ENCODE data around the gene ZFR.
"Not testable (repeated sequence)": the region's sequence is repeated elsewhere in the genome, so short reads cannot be mapped to it uniquely, and the experiment has no call there.

Gene ZFR

DNA sequence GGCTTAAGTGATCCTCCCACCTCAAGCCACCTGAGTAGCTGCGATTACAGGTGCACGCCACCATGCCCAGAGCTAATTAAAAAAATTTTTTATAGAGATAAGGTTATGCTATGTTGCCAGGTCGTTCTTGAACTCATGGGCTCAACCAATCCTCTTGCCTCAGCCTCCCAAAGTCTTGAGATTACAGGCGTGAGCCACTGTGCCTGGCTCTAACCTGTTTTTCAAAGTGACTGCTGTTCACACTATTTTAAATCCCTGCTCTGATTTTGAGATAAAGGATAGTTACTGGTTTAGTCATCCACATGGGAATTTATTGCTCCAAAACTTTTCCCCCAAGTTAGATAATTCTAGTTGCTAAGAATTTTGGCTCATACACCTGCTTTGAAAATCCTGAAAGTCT is 83.6 kb downstream of the ZFR start:
- no peak for DNase-seq (ENCODE audit: low read depth, low spot score)

DNA sequence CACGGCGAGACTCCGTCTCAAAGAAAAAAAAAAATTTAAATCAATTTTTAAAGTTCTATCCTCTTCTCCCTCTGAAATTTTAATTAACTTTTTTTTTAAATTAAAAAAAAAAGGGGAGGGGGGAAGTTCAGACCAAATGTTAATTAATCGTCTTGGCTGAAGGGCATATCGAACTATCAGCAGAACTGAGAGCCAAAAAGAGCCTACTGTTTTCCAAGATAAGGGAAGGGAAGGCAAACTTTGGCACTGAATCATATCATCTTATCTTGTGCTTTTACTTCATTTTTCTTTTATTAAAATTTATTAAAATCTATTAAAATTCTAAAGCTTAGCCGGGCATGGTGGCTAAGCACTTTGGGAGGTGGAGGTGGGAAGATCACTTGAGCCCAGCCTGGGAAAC is 85.9 kb downstream of the ZFR start:
- DNase-seq (ENCODE audit: low read depth, low spot score): no peak

DNA sequence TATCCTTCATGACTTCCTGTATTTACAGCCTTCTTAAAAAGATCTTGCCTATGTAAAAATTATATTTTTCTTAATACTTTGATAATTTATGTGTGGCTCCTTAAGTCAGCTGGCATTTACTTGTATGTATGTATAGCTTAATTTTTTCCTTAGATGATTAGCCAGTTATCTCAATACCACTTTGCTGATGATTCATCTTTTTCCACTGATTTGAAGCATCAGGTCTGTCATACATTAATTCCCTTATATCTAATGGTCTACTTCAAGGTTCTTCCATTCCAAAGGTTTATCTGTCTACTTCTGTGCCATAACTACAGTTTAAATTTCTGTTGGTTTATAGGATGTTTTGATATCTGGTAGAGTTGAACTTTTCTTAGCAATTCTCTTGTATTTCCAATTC is 86.9 kb downstream of the ZFR start:
- DNase-seq (ENCODE audit: low read depth, low spot score): no peak

DNA sequence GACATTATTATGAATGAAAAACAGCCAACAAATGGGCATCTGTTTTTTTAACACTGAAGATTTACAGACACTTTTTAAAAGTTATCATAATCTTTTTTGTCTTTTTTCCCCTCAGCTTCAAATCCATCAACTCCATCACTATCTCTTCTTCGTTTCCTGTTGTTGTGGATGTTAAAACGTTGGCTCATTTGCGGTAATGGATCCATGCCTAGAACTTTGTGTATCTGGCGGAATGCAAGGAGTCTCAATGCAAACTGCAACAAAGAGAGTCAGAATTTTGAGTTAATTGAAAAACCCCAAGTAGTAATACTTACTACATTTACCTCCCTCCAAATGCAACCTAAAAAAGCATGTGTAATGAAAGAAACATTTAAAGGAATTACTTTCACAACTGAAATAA is 88.9 kb downstream of the ZFR start:
- no peak for DNase-seq (ENCODE audit: low read depth, low spot score)

DNA sequence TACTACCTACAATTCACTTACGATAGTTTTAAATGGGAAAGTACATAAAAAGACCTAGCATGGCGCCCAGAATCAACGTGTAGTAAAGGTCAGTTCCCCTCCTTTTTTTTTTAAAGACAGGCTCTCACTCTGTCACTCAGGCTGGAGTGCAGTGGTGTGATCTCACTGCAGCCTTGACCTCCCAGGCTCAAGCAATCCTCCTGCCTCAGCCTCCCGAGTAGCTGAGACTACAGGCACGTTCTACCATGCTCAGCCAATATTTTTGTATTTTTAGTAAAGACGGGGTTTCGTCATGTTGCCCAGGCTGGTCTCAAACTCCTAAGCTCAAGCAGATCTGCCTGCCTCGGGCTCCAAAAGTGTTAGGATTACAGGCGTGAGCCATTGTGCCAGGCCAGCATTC is 91.1 kb downstream of the ZFR start:
- DNase-seq (ENCODE audit: low read depth, low spot score): no peak

DNA sequence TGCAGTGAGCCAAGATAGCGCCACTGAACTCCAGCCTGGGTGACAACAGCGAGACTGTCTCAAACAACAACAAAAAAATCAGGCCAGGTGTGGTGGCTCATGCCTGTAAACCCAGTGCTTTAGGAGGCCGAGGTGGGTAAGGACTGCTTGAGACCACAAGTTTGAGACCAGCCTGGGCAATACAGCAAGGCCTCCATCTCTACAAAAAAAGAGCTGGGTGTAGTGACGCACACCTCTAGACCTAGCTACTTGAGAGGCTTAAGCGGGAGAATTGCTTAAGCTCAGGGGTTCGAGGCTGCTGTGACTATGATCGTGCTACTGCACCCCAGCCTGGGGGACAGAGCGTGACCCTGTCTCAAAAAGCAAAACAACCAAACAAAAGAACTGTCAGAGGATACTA is 91.9 kb downstream of the ZFR start:
- DNase-seq (ENCODE audit: low read depth, low spot score): no peak

DNA sequence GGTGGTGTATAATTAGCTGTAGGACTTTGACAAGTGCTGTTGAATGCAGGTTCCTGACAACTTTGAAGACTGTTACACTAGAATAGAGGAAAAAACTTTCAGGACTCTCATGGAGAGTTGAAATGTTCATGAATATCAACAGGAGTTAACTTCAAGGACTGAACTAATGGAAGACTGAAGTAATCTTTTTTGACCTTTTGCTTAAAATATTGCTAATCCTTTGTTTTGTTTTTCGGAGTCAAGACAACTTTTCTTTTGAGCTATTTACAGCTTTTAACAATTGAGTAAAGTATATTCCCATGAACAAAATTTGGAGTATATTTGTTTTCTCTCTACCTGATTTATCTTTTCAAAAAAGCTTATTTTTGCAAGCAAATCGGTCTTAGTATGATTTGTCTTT is 97.7 kb downstream of the ZFR start:
- no peak for DNase-seq (ENCODE audit: low read depth, low spot score)

DNA sequence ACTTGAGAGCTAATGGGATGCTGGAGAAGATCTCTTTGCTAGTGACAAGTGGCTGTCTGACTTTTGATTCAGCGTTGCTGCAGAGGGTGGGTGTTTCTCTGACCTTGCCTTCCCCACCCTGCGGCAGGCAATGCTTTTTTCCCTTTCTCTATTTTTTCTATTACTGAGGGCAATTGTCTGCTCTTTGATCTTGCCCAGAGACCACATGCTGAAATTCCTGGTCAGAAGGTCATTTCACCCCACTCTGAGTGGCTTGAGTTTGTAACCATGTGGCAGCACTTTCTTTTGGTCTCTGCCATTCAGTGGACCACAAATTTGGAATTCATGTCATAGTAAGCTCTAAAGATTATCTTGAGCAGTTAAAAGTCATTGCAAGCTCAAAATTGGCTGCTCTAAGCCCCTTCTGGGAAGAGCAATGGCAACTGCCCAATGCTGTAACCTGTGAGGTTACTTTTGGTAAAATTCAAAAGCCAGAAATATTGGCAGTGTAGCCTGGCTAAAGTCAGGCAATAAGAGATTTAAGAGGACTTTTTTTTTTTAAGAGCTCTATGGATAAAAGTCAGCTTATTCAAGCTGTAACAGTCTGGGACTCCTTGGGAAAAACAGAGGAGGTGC is 101.4 kb downstream of the ZFR start:
- DNase-seq (ENCODE audit: low read depth, low spot score): no peak

DNA sequence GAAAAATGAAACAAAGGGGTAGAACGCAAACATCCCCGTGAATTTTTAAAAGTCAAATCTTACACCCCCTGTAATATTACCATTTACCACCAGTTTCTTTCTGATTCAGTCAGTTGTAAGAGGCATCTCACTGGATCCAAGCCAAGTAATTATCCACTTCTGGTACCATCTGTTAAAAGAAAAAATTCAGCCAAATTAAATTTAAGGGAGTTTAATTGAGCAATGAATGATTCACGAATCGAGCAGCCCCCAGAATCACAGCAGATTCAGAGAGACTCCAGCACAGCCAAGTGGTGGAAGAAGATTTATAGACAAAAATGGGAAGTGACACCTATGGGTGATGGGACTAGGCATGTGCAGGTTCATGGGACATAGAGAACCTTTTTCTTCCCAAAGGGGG is 101.9 kb downstream of the ZFR start:
- no peak for DNase-seq (ENCODE audit: low read depth, low spot score)

DNA sequence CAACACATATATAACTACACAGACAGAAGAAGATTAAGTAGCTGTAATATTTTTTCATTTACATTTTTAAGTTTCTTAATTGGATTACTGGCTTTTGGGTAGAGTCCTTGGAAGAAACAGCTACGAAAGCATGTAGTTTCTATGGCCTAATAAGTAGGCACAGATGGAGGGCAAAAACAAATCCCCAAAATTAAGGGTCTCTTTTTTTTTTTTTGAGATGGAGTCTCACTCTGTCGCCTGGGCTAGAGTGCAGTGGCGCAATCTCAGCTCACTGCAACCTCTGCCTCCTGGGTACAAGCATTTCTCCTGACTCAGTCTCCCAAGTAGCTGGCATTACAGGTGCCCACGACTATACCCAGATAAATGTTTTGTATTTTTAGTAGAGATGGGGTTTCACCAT is 104.7 kb downstream of the ZFR start:
- no peak for DNase-seq (ENCODE audit: low read depth, low spot score)

DNA sequence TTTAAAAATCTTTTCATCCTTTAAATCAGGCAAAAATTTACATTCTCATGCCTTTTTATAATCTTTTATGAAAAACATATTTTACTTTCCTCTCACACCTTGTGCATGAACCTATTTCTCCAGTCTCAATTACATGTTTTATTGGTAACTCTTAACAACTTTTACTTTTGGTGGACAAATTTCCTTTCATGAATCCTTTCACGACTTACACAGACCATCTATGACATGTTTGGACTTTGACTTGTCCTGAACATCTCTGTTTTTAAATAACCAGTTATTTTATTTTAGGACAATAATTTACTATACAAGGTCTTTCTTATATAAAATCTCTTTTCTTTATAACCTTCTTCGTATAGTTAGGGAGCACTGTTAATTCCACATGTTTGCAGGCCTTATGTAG is 105.3 kb downstream of the ZFR start:
- DNase-seq (ENCODE audit: low read depth, low spot score): no peak

DNA sequence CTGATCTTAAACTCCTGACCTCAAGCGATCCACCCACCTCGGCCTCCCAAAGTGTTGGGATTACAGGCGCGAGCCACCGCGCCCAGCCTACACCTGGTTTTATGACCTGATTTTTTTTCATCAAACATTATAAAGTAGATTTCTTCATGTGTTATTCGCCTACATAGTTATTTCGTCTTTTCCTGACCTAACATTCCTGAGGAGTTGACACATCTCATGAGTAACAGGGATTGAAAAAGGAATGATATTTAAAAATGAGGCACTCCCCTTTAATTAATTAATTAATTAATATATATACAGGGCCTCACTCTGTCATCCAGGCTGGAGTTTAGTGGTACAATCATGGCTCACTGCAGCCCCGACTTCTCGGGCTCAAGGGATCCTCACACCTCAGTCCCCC is 111.6 kb downstream of the ZFR start:
- DNase-seq (ENCODE audit: low read depth, low spot score): no peak

DNA sequence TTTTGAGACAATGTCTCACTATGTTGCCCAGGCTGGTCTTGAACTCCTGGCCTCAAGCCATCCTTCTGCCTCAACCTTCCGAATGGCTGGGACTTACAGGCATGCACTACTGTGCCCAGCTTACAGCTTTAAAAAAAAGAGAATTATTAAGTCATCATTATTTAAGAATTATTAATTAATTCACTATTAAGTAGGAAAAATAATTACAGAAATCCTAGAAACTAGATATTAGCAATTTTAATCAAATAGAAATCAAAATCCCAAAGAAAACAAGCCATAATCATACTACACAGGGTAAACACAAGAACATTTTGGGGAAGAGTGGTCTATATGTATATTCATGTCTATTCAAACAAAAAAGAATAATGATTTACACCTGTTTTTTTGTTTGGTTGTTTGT is 112.2 kb downstream of the ZFR start:
- DNase-seq (ENCODE audit: low read depth, low spot score): no peak

DNA sequence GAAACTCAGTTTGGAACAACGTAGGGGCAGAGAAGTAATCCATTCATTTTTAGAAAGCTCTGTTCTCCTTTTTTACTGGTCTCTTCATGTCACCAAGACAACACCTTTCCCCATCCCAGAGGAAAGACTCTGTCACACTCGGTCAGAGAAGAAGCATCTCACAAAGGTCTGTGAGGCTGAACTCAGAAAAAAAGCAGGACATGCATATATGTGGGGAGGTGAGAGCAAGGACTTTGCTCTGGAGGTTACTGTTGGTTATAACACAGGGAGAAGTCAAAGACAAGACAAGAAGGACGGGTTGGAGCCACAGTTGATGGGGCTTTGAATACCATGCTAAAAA is 112.6 kb downstream of the ZFR start:
- DNase-seq (ENCODE audit: low read depth, low spot score): no peak

DNA sequence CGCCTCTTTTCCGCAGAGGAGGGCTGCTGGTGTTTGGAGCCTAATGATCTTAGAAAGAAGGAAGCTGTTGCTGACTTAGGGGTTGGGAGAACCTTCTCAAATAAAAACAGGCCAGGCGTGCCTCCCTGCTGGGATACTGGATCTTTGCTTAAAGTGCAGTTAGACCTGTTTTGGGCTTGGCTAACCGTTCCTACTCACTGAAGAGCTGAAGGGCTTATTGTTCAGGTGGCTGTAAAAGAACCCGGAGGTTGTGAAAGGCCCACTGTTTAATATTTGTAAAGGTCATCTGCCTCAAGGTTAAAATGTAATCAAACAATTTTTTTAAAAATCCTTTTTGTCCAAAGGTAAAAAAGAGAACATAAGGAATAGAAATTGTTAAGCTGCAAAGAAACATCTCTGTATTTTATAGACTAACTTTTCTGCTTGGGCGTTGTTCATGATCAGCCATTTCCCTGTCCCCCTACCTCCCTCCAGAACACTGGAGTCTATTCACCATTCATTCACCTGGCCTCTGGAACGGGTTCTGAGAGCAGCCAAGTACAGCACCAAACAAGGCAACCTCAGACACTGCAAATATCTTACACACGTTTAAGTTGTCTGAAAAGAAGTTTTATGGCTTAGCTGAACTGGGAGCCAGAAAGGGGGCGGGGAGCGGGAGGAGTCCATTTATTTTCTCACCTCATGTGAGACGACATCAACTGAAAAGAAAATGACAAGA is 113.2 kb downstream of the ZFR start:
- no peak for DNase-seq (ENCODE audit: low read depth, low spot score)

DNA sequence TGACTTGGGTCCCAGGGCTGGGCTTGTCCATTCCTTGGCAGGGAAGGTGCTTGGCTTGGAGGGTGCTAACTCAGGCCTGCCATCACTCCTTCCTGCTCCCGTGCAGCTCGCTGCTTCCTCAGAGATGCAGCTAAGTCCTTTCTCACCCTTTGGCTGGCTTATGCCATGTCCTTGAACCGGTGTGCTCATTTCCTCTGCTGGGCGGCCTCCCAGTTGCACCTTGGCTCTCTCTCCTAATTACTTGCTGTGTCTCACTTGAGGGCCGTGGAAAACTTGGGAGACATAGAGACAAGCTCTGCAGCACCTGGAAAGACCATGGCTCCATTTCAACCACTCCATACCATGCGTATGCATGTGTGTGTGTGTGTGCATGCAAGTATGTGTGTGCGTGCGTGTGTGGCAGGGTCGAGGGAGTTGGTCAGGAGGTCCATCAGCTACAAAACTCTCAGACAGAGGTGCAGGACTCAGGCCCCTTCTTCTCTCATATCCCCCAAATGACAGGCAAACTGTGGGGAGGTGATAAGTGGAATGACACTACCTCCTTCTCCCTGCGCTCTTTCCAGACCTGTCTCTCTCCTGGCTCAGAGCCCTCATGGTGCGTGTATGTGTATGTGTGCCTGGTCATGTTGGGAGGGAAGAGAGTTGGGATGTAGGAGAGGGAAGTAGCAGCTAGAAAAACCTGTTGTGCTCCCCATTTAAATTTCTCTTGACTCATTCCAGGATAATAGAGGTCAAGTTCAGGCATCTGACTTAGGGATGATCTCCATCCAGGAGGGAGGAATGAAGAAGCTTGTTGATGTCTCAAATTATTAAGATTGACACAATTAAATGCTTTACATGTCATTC is 114.2 kb downstream of the ZFR start:
- DNase-seq (ENCODE audit: low read depth, low spot score): no peak

DNA sequence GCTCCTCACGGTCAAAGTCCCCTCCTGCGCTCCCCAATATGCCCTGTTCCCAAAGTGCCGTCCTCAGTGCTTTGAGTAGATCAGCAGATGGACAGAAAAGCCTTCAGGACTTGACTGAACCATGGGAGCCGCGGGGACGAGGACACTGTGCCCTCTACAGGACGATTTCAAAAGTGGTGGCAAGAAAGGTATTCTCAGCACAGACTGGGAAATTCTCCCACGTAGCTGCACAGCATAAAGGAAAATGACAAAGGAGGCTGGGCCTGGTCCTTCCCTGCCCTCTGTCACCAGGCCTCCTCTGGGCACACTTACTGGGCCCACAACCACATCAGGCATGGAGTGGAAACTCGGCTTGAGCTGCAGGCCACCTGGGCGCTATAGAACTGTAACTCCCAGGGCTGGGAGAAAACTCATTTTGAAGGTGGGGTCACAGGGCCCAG is 115.1 kb downstream of the ZFR start:
- peak; percentile 40 for DNase-seq (ENCODE audit: low read depth, low spot score)

DNA sequence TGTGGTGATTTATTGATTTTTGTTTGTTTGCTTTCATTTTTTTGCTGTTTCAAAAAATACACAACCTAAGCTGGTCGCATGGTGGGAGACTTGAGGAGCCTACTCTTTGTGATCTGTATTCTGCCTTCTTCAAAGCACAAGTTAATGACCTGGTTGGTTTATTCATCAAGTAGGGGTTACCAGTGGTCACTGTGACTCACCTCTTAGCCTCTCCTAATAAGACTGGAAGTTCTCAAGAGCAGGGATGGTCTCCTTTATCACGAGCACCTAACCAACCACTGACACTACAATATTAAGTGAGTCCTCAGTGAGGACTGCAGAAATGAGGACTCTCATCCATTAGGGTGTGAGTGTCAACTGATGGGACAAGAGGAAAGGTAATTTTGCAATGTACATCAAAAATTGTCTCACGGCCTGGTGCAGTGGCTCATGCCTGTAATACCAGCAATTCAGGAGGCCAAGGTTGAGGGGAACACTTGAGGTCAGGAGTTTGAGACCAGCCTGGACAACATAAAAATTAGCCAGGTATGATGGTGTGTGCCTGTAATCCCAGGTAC is 118.2 kb downstream of the ZFR start:
- DNase-seq (ENCODE audit: low read depth, low spot score): no peak

DNA sequence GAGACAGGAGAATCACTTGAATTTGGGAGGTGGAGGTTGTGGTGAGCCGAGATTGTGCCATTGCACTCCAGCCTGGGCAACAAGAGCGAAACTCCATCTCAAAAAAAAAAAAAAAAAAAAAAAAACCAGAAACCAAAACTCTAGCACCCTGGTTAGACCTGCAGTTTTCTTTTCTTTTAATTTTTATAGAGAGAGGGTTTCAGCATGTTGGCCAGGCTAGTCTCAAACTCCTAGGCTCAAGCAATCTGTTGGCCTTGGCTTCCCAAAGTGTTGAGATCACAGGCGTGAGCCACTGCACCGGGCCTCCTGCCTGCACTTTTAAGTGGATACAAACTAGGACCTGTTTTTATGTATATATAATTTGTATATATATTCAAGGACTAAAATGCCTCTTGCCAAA is 118.9 kb downstream of the ZFR start:
- no peak for DNase-seq (ENCODE audit: low read depth, low spot score)

DNA sequence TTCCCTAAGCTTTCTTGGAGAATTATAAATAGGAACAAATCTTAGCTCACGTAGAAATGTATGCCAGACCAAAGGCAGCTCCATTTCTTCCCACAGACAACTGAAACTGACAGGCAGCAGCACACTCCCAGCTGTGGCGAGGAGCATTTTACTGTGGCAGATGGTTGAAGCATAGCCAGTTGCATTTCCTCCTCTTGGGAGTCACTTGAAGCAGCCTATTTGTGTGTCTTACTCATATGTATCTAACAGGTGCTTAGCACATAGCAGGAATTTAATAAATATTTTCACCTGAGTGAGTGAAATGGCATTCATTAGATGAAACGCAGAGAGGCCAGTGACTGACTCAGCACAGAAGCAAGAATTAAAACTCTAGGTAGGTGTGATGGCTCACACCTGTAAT is 119.5 kb downstream of the ZFR start:
- no peak for DNase-seq (ENCODE audit: low read depth, low spot score)

DNA sequence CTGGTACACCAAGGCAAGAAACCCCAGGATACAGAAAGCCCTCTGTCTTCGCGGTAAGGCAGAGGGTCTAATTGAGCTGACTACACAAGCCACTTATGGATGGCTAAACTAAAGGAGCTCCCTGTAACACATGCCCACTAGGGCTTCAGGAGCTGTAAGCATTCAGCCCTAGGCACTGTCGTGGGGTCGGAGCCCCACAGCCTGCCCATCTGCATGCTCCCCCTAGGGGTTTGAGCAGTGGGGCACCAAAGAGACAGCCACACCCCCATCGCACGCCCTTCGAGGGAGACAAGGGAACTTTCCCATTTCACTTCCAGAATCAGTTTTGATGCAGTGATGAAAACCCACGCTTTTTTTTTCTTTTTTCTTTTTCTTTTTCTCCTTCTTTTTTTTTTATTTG is 120.8 kb downstream of the ZFR start:
- DNase-seq (ENCODE audit: low read depth, low spot score): no peak

DNA sequence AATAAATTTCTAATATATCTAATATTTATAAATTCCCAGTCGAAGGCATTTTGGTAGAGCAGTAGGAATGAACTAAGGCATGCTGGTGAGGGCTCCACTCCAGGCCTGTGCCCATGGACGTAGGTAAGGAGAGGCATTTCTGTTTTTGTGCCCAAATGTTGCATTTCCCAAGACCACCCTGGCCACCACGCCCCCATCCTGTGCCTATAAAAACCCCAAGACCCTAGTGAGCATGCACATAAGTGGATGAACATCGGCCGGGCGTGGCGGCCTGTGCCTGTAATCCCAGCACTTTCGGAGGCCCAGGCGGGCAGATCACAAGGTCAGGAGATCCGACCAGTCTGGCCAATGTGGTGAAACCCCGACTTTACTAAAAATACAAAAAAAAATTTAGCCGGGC is 121.7 kb downstream of the ZFR start:
- DNase-seq (ENCODE audit: low read depth, low spot score): no peak

DNA sequence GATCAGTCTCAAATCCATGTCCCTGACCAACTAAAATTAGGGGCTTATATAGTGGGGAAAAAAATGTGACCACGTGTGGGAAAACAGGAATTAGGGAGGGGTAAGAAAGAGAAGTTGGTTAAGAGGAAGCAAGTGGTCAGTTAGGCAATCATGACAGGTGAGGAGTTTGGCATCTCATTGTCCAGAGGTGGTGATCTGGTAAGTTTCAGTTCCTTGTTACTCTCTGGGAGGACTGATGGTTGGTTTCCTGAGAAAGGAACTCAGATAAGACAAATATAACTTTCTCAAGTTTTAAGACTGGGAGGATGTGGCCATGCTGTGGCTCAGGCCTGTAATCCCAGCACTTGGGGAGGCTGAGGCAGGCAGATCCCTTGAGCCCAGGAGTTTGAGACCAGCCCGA is 122.8 kb downstream of the ZFR start:
- DNase-seq (ENCODE audit: low read depth, low spot score): not testable (repeated sequence)
